GM12878 (cell line): ENCODE results near the gene DNMT3A. TPM values are rescaled to one million over a fixed set of nuclear protein-coding genes. Genes with fewer than 3 reads are reported as not detected.

Source experiments
- ATAC-seq: fragments of 200-7000 bp; cut with Tn5 transposase; 3 replicates; pipeline ENCODE4 v1.9.1; 2020; ENCODE audit warnings: mild to moderate bottlenecking, moderate library complexity
- BruUV-seq: library from RNA; stranded (reverse); fragments of 400-500 nt; replicated peaks from 2 replicates; lab custom pipeline; 2021; lab: Mats Ljungman, UMichigan
- CTCF ChIA-PET: fragments of 300-600 bp; sonication (Branson Sonifier 250); formaldehyde crosslinking; extraction: SDS; loops from one replicate; lab custom pipeline; 2021; ENCODE audit warnings: inconsistent platforms; lab: Yijun Ruan, JAX
- POLR2A ChIA-PET: fragments of 350-600 bp; formaldehyde crosslinking; extraction: SDS; loops from one replicate; lab custom pipeline; 2021; ENCODE audit warnings: inconsistent platforms; lab: Charles Lee
- RAD21 ChIA-PET: fragments of 300-600 bp; sonication (Branson Sonifier 250); formaldehyde crosslinking; loops from one replicate; lab custom pipeline; 2023; ENCODE audit warnings: antibody characterized with exemption; ENCODE audit not compliant: unreplicated experiment; lab: Charles Lee
- SMC1A ChIA-PET: fragments of 300-600 bp; sonication (Branson Sonifier 250); formaldehyde crosslinking; loops from one replicate; lab custom pipeline; 2023; ENCODE audit not compliant: unreplicated experiment, uncharacterized antibody; lab: Charles Lee
- DNase-seq: peaks from one replicate; pipeline ENCODE4 v3.0.0-alpha.2; 2011; ENCODE audit warnings: low read depth, low spot score
- FAIRE-seq: peaks from 3 replicates; lab custom pipeline; 2011; peaks lifted over from hg19 to GRCh38; lab: Jason Lieb, UNC
- H2AFZ ChIP-seq: 2 replicates; pipeline ENCODE4 v1.6.0; 2011; ENCODE audit warnings: low read depth, low read length, control low read depth; ENCODE audit not compliant: control insufficient read depth
- H3K27ac ChIP-seq: 2 replicates; pipeline ENCODE4 v1.5.1; 2011; ENCODE audit warnings: control low read depth; ENCODE audit not compliant: control insufficient read depth, insufficient read depth
- H3K27me3 ChIP-seq, 2 experiments: replicated peaks in 1 of 2; 2 replicates each; pipeline versions ENCODE4 v1.6.0 to v1.6.1; 2011; ENCODE audit warnings: low read length in 1 of 2; ENCODE audit not compliant: control insufficient read depth in 2 of 2, insufficient read depth in 2 of 2
- H3K36me3 ChIP-seq, 2 experiments: 2 replicates each; pipeline ENCODE4 v1.5.1; 2011; ENCODE audit warnings: low read length in 1 of 2; ENCODE audit not compliant: control insufficient read depth in 2 of 2, insufficient read depth in 2 of 2
- H3K4me1 ChIP-seq: 2 replicates; pipeline ENCODE4 v1.6.1; 2011; ENCODE audit warnings: mild to moderate bottlenecking, low read length, moderate library complexity, mixed read lengths; ENCODE audit not compliant: control insufficient read depth, insufficient read depth
- H3K4me2 ChIP-seq: 2 replicates; pipeline ENCODE4 v1.6.0; 2011; ENCODE audit warnings: control low read depth; ENCODE audit not compliant: control insufficient read depth, insufficient read depth
- H3K4me3 ChIP-seq: fragments of 200-600 bp; sonication (generic); 2 replicates; pipeline ENCODE4 v1.5.1; 2016
- H3K79me2 ChIP-seq: 2 replicates; pipeline ENCODE4 v1.6.0; 2011; ENCODE audit warnings: low read length; ENCODE audit not compliant: control insufficient read depth, insufficient read depth
- H3K9ac ChIP-seq: 2 replicates; pipeline ENCODE4 v1.8.0; 2011; ENCODE audit warnings: low read length, control low read depth, mixed read lengths; ENCODE audit not compliant: control insufficient read depth, insufficient read depth
- H3K9me3 ChIP-seq: replicated peaks from 3 replicates; pipeline ENCODE4 v1.5.1; 2011; ENCODE audit warnings: mild to moderate bottlenecking, low read length; ENCODE audit not compliant: control insufficient read depth, insufficient read depth
- H4K20me1 ChIP-seq: 2 replicates; pipeline ENCODE4 v1.6.0; 2011; ENCODE audit not compliant: control insufficient read depth, insufficient read depth
- BHLHE40 ChIP-seq, 2 experiments: fragments of 450-650 bp in 1 of 2; IDR thresholded peaks; 2 replicates each; pipeline ENCODE4 v1.6.1; 2011 to 2017; ENCODE audit warnings: low read depth in 2 of 2, borderline replicate concordance in 1 of 2, improper control_type of control experiment in 1 of 2, low read length in 1 of 2, mild to moderate bottlenecking in 1 of 2
- MTA3 ChIP-seq: IDR thresholded peaks from 2 replicates; pipeline ENCODE4 v1.6.1; 2012; ENCODE audit warnings: low read length, inconsistent platforms, borderline replicate concordance
- MXI1 ChIP-seq: fragments of 150-350 bp; IDR thresholded peaks from 2 replicates; pipeline ENCODE4 v1.6.1; 2011; ENCODE audit warnings: low read depth, mild to moderate bottlenecking, inconsistent platforms, low read length, improper control_type of control experiment
- SMARCA5 ChIP-seq: fragments of 450-650 bp; IDR thresholded peaks from 2 replicates; pipeline ENCODE4 v1.6.1; 2017; ENCODE audit warnings: mild to moderate bottlenecking
- WGBS: methylation state at CpG from one replicate; pipeline ENCODE4 v1.1.6; 2016; ENCODE audit warnings: low lambda C conversion rate; ENCODE audit not compliant: insufficient replicate concordance, insufficient coverage; ENCODE audit errors: missing lambda C conversion rate; 5-methylcytosine and 5-hydroxymethylcytosine counted together
- in situ Hi-C: fragments of 300-500 bp; cut with MboI; formaldehyde crosslinking; loops from 9 replicates; pipeline ENCODE4 v1.14.3; 2018; ENCODE audit warnings: mixed read lengths
- intact Hi-C: fragments of 100-400 bp; cut with micrococcal nuclease; formaldehyde crosslinking; loops from one replicate; pipeline ENCODE4 v1.14.2; 2022; ENCODE audit not compliant: unreplicated experiment
- polyA plus RNA-seq, 11 experiments: library from polyadenylated mRNA; depleted of rRNA in 4 of 11; unstranded in 6 of 11; stranded (reverse) in 5 of 11; fragments of >200 nt; fragmentation: Nextera tagmentation in 4 of 11; fragmentation: Illumina TruSeq in 1 of 11; extraction: Ambion mirVana in 4 of 11; extraction: Trizol in 1 of 11; gene quantifications; 1 replicate in 1 of 11; 2 replicates in 10 of 11; pipeline versions ENCODE4 v1.2.1 to v1.2.3, GENCODE V29; 2011 to 2016; ENCODE audit warnings: inconsistent platforms in 2 of 11, missing spikeins in 2 of 11, low read depth in 1 of 11
- total RNA-seq, 4 experiments: library from RNA; depleted of rRNA in 3 of 4; stranded (reverse); fragments of >200 nt in 3 of 4; fragmentation: Illumina TruSeq in 1 of 4; extraction: Trizol in 1 of 4; gene quantifications; 2 replicates each; pipeline versions ENCODE4 v1.2.1 to v1.2.3, GENCODE V29; 2013 to 2021

DNMT3A gene
- total and polyA plus RNA-seq, 10 of the 15 experiments (the other 5 are each of a cell fraction or from before 2014, with no cell fraction given), result 7.4 to 51.6 (median 17.4) TPM

DNA sequence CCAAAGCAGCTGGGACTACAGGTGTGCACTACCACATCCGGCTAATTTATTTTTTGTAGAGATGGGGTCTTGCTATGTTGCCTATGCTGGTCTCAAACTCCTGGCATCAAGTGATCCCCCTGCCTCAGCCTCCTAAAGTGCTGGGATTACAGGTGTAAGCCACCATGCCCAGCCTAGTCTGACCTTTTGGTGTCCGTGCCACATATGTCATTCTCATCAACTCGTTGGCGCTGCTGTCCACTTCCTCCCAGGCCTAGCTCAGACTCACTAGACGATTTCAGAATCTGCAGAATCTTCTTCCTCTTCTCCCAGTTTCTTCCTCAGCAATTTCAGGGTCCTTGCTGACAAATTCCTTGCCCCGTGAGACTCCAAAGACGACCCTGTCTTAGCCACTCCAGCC is 39.8 kb upstream of the DNMT3A start (continued):
- no peak for TF ChIP-seq MXI1

- ChIA-PET CTCF (interaction anchor here (0.6 to 8.5 kb wide), 3 partner anchors 12 to 66 kb away, joined by 3 to 126 read pairs (median 6); no protein-coding TSS in a partner anchor), POLR2A (interaction anchor here (0.6 to 8.6 kb wide), 7 partner anchors 10 to 306 kb away, joined by 3 to 73 read pairs (median 5); no protein-coding TSS in a partner anchor)
Observed at GRCh38 chr2:25380586-25381375, 39.1 kb upstream of the DNMT3A start.

More at GRCh38 chr2:25380586-25381375, 39.1 kb upstream of the DNMT3A start:
- Histone ChIP-seq H4K20me1 (no peaks in the 10 kb centered on the region), H3K27ac (no peak overlapping the region), H3K9me3 (no peaks in the 10 kb centered on the region; the same call in 2 of the 3 replicates), H3K4me2 (no peak overlapping the region), H3K36me3 (no peaks in the 10 kb centered on the region), H3K4me3 (no peak overlapping the region), H3K4me1 (peaks cover 39% of the 10 kb centered on the region), H3K9ac (no peak overlapping the region), H3K79me2 (no peaks in the 10 kb centered on the region), H2AFZ (no peak overlapping the region), H3K27me3 (no peaks in the 10 kb centered on the region)
- DNase-seq (no peak), FAIRE-seq (no peak), ATAC-seq (no peak)
- 86% methylated on average over 12 of the region's 12 CpGs for WGBS
- intact Hi-C loops (no loop called here), in situ Hi-C loops (no loop called here)
- ChIA-PET SMC1A (interaction anchor here (0.8 to 13.4 kb wide), 10 partner anchors 8 to 284 kb away, joined by 3 to 92 read pairs (median 4); no protein-coding TSS in a partner anchor), RAD21 (interaction anchor here (0.8 to 6.8 kb wide), 7 partner anchors 8 to 39 kb away, joined by 3 to 78 read pairs (median 5); no protein-coding TSS in a partner anchor)
- no peak for TF ChIP-seq SMARCA5
- TF ChIP-seq MTA3, result no peak
- TF ChIP-seq BHLHE40 (IDR thresholded peaks at IDR 0.05; ENCODE audit: borderline replicate concordance in 1 of 2, low read depth in 2 of 2, low read length in 1 of 2), result peak in 1 of 2 experiments; percentile 30; a peak in 1 of 4 replicates
- BruUV-seq, result no TSS peak
